Measurements from ENCODE around the gene STRA8. TPM values are rescaled to one million over a fixed set of nuclear protein-coding genes. Genes with fewer than 3 reads are reported as not detected.

STRA8 gene
- total RNA-seq, 1 experiment from 2014 or later: not detected

DNA sequence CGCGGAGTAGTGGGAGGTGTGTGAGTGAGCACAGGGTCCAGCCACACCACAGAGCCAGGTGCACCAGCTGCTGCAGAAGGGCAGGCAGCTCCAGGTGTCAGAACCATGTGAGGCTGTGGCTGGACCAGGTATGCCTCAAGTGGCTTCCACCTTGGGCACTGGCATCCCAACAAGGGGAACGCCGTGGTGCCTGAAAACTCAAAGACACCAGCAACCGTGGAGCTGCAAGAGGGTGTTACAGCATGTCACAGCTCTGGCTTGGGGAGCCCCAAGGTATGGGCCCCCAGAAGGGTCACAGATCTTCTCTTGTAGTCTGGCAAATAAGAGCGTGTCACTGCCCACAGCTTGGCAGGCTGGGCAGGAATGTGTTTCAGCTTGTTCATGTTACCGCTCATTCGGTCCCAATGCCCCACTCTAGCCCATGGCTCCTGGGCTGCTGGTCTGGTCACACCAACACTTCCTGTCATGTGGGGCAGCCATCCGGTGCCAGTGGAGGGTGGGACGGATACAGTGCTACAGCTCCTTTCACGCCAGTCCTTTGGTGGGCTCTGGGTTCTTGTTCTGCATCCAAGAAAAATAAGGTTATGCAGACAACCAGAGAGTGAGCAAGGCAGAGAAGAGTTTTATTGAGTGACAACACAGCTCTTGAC is 29.8 kb downstream of the STRA8 start:
- H3K23me2 ChIP-seq (ENCODE audit: insufficient read length, low read depth, low read length, poor library complexity, severe bottlenecking): no peaks in the 10 kb centered on the region
- H3K9me3 Mint-ChIP-seq: peaks cover 11 to 13% of the 10 kb centered on the region in 2 experiments; a peak in 4 of 5 replicates
- H2AFZ ChIP-seq (ENCODE audit: low read length): no peak overlapping the region
- H3K79me2 ChIP-seq (ENCODE audit: insufficient read depth, low read length): no peaks in the 10 kb centered on the region
- no peak overlapping the region for H3K4me2 ChIP-seq (ENCODE audit: insufficient read depth, insufficient read length, low read length)
- H4K91ac ChIP-seq (ENCODE audit: insufficient read length, low read depth, low read length): no peak overlapping the region
- H2BK12ac ChIP-seq (ENCODE audit: insufficient read length, low read depth, low read length): no peak overlapping the region
- no peaks in the 10 kb centered on the region for H3K79me1 ChIP-seq (ENCODE audit: insufficient read depth, low read depth, low read length, poor library complexity, severe bottlenecking)
- H3K27ac ChIP-seq (ENCODE audit: insufficient read length, low read depth, low read length): no peak overlapping the region
- no peak overlapping the region for H2BK20ac ChIP-seq (ENCODE audit: low read depth, low read length, poor library complexity, severe bottlenecking)
- H3K9me3 ChIP-seq (ENCODE audit: control insufficient read depth, low read depth, low read length): no peaks in the 10 kb centered on the region
- no peak overlapping the region for H3K9ac ChIP-seq (ENCODE audit: extremely low read depth, insufficient read length, low read length)
- no peak overlapping the region for H2AK5ac ChIP-seq (ENCODE audit: insufficient read length, low read length)
- H3T11ph ChIP-seq (ENCODE audit: low read length): no peak overlapping the region
- H3K27ac Mint-ChIP-seq: no peak overlapping the region; a peak in 1 of 7 replicates
- no peak overlapping the region for H3K56ac ChIP-seq (ENCODE audit: insufficient read length, low read depth, low read length)
- no peak overlapping the region for H2BK15ac ChIP-seq (ENCODE audit: low read depth, low read length)
- H3K4me3 Mint-ChIP-seq: no peak overlapping the region
- no CpG with 5 or more reads among the region's 11 CpGs for WGBS (ENCODE audit: extremely low coverage, insufficient read length, low lambda C conversion rate)
- no peak overlapping the region for H4K8ac ChIP-seq (replicated peaks; ENCODE audit: insufficient read length, low read depth, low read length)
- H3K4ac ChIP-seq (ENCODE audit: low read depth, low read length): no peak overlapping the region
- H3K4me1 ChIP-seq (ENCODE audit: insufficient read depth, low read length): no peaks in the 10 kb centered on the region
- H2BK120ac ChIP-seq (ENCODE audit: low read depth, low read length, poor library complexity, severe bottlenecking): no peak overlapping the region
- TF ChIP-seq CTCF (conservative IDR thresholded peaks at IDR 0.05): no peak
- peaks cover 0 to 9% (median 0%) of the 10 kb centered on the region in 3 experiments; a peak in 2 of 7 replicates for H3K36me3 Mint-ChIP-seq (ENCODE audit: insufficient read depth in 1 of 3, low read depth in 3 of 3)
- peaks cover 2 to 6% of the 10 kb centered on the region in 2 experiments; a peak in 2 of 4 replicates for H3K4me1 Mint-ChIP-seq
- no peak overlapping the region for H3K18ac ChIP-seq (ENCODE audit: insufficient read length, low read depth, low read length)
- no peak overlapping the region for H2BK5ac ChIP-seq (ENCODE audit: insufficient read length, low read length)
- no peak overlapping the region; the same call in 1 of the 2 replicates for H3K14ac ChIP-seq (ENCODE audit: insufficient read depth, low read length)
- no peak overlapping the region for H3K23ac ChIP-seq (ENCODE audit: insufficient read length, low read depth, low read length)
- peak; percentile 20 for DNase-seq
- H3K27me3 ChIP-seq (ENCODE audit: insufficient read depth, low read length): no peaks in the 10 kb centered on the region
- H4K20me1 ChIP-seq (ENCODE audit: control insufficient read depth, insufficient read depth, insufficient read length): no peaks in the 10 kb centered on the region
- no peaks in the 10 kb centered on the region; the same call in 1 of the 2 replicates for H3K27me3 Mint-ChIP-seq (ENCODE audit: low read depth)
- no peak overlapping the region for H4K5ac ChIP-seq (ENCODE audit: insufficient read length, low read depth, low read length)

Data from H9 (cell line).